IMR-90 (cell line): Measurements from ENCODE around the gene MAN1C1. TPM values are rescaled to one million over a fixed set of nuclear protein-coding genes. Genes with fewer than 3 reads are reported as not detected.

ENCODE experiments used
- ATAC-seq: fragments of 200-7000 bp; cut with Tn5 transposase; 2 replicates; pipeline ENCODE4 v1.9.1; 2020; ENCODE audit warnings: low read depth, mild to moderate bottlenecking, moderate library complexity
- BruUV-seq: library from RNA; stranded (reverse); fragments of 400-500 nt; replicated peaks from 2 replicates; lab custom pipeline; 2021; lab: Mats Ljungman, UMichigan
- CTCF ChIA-PET: fragments of 300-600 bp; formaldehyde crosslinking; extraction: SDS; loops from one replicate; lab custom pipeline; 2021; ENCODE audit warnings: antibody characterized with exemption; lab: Yijun Ruan, JAX
- POLR2A ChIA-PET: fragments of 300-600 bp; sonication (Branson Sonifier 250); formaldehyde crosslinking; loops from one replicate; lab custom pipeline; 2022; ENCODE audit warnings: antibody characterized with exemption; ENCODE audit not compliant: unreplicated experiment; lab: Charles Lee
- DNase-seq: peaks from one replicate; pipeline ENCODE4 v3.0.0; 2013
- H2AFZ ChIP-seq: replicated peaks from 2 replicates; pipeline ENCODE3; 2013; ENCODE audit warnings: low read length, mild to moderate bottlenecking; ENCODE audit not compliant: poor library complexity
- H2AK5ac ChIP-seq: 2 replicates; pipeline ENCODE4 v1.6.1; 2013; ENCODE audit warnings: low read depth, low read length, inconsistent platforms
- H2AK9ac ChIP-seq: replicated peaks from 2 replicates; pipeline ENCODE3; 2013; ENCODE audit warnings: mild to moderate bottlenecking, low read depth, low read length, moderate library complexity; ENCODE audit not compliant: poor library complexity
- H2BK120ac ChIP-seq: 2 replicates; pipeline ENCODE4 v1.6.1; 2013; ENCODE audit warnings: low read depth, low read length, inconsistent platforms
- H2BK15ac ChIP-seq: 3 replicates; pipeline ENCODE4 v1.6.1; 2013; ENCODE audit warnings: low read depth, low read length, inconsistent platforms
- H2BK20ac ChIP-seq: 2 replicates; pipeline ENCODE4 v1.6.1; 2013; ENCODE audit warnings: low read depth, mild to moderate bottlenecking, inconsistent platforms, low read length, moderate library complexity
- H2BK5ac ChIP-seq: 2 replicates; pipeline ENCODE4 v1.6.1; 2013; ENCODE audit warnings: mild to moderate bottlenecking, low read depth, low read length, inconsistent platforms; ENCODE audit not compliant: poor library complexity, severe bottlenecking
- H3K14ac ChIP-seq: replicated peaks from 2 replicates; pipeline ENCODE4 v1.6.1; 2013; ENCODE audit warnings: low read depth, low read length, inconsistent platforms
- H3K18ac ChIP-seq: 2 replicates; pipeline ENCODE4 v1.6.1; 2013; ENCODE audit warnings: low read depth, low read length, control low read depth
- H3K23ac ChIP-seq: 2 replicates; pipeline ENCODE4 v1.6.1; 2013; ENCODE audit warnings: low read depth, low read length, inconsistent platforms
- H3K27ac ChIP-seq: 2 replicates; pipeline ENCODE4 v1.5.1; 2013; ENCODE audit warnings: mild to moderate bottlenecking, control low read depth, low read length; ENCODE audit not compliant: insufficient read depth
- H3K27me3 ChIP-seq: 2 replicates; pipeline ENCODE4 v1.6.1; 2013; ENCODE audit warnings: low read length; ENCODE audit not compliant: control insufficient read depth, insufficient read depth
- H3K36me3 ChIP-seq: 2 replicates; pipeline ENCODE4 v1.6.1; 2013; ENCODE audit warnings: low read length, mixed read lengths; ENCODE audit not compliant: control insufficient read depth, insufficient read depth
- H3K4ac ChIP-seq: 2 replicates; pipeline ENCODE4 v1.6.1; 2013; ENCODE audit warnings: low read depth, low read length, inconsistent platforms
- H3K4me1 ChIP-seq: 2 replicates; pipeline ENCODE4 v1.6.1; 2013; ENCODE audit warnings: low read length, mixed read lengths; ENCODE audit not compliant: control insufficient read depth, insufficient read depth
- H3K4me2 ChIP-seq: 2 replicates; pipeline ENCODE4 v1.6.1; 2013; ENCODE audit warnings: low read depth, mild to moderate bottlenecking, control low read depth, low read length, moderate library complexity
- H3K4me3 ChIP-seq: 2 replicates; pipeline ENCODE4 v1.5.1; 2013; ENCODE audit warnings: low read depth, mild to moderate bottlenecking, control low read depth, low read length, moderate library complexity; ENCODE audit not compliant: insufficient read depth
- H3K56ac ChIP-seq: 2 replicates; pipeline ENCODE4 v1.6.1; 2013; ENCODE audit warnings: low read length, inconsistent platforms; ENCODE audit not compliant: insufficient read depth; ENCODE audit errors: extremely low read depth
- H3K79me1 ChIP-seq, 2 experiments: 2 replicates each; pipeline ENCODE4 v1.6.1; 2013; ENCODE audit warnings: low read length in 2 of 2, inconsistent platforms in 1 of 2, low read depth in 1 of 2
- H3K9ac ChIP-seq: 2 replicates; pipeline ENCODE4 v1.6.1; 2013; ENCODE audit warnings: low read depth, low read length, control low read depth
- H3K9me1 ChIP-seq: 2 replicates; pipeline ENCODE4 v1.6.1; 2013; ENCODE audit warnings: low read length, inconsistent platforms; ENCODE audit not compliant: insufficient read depth
- H3K9me3 ChIP-seq: 2 replicates; pipeline ENCODE4 v1.6.1; 2013; ENCODE audit warnings: low read length; ENCODE audit not compliant: control insufficient read depth, insufficient read depth
- H4K20me1 ChIP-seq: 2 replicates; pipeline ENCODE4 v1.6.1; 2013; ENCODE audit warnings: low read length, inconsistent platforms; ENCODE audit not compliant: insufficient read depth
- H4K5ac ChIP-seq: 2 replicates; pipeline ENCODE4 v1.6.1; 2013; ENCODE audit warnings: mild to moderate bottlenecking, low read depth, low read length, control low read depth
- H4K8ac ChIP-seq, 2 experiments: 2 replicates each; pipeline ENCODE4 v1.6.1; 2013; ENCODE audit warnings: low read depth in 2 of 2, low read length in 2 of 2, control low read depth in 1 of 2, inconsistent platforms in 1 of 2
- H4K91ac ChIP-seq: 2 replicates; pipeline ENCODE4 v1.6.1; 2013; ENCODE audit warnings: low read depth, low read length, inconsistent platforms; ENCODE audit not compliant: insufficient read depth
- FOS ChIP-seq: fragments of 150-350 bp; IDR thresholded peaks from 2 replicates; pipeline ENCODE4 v1.6.1; 2016; ENCODE audit warnings: low read depth, low read length
- WGBS, 2 experiments: methylation state at CpG; one replicate each; pipeline versions ENCODE4 v1.1.5 to v1.1.7; 2013; ENCODE audit warnings: missing lambda C conversion rate in 2 of 2; ENCODE audit not compliant: insufficient read length in 1 of 2; ENCODE audit errors: extremely low coverage in 2 of 2; 5-methylcytosine and 5-hydroxymethylcytosine counted together
- dilution Hi-C: fragments of 300-500 bp; cut with HindIII; formaldehyde crosslinking; loops from one replicate; pipeline ENCODE4 v1.14.3; 2018; ENCODE audit warnings: low sequenced_read_pairs; ENCODE audit not compliant: unreplicated experiment
- in situ Hi-C: fragments of 300-500 bp; cut with MboI; formaldehyde crosslinking; loops from 3 replicates; pipeline ENCODE4 v1.14.3; 2019; ENCODE audit warnings: low sequenced_read_pairs, inconsistent platforms, mixed read lengths
- intact Hi-C: fragments of 100-400 bp; cut with micrococcal nuclease; formaldehyde crosslinking; loops from 2 replicates; pipeline ENCODE4 v1.10.0; 2022
- polyA plus RNA-seq, 3 experiments: library from polyadenylated mRNA; depleted of rRNA; stranded (reverse); fragments of >200 nt; gene quantifications; 2 replicates each; pipeline ENCODE4 v1.2.3, GENCODE V29; 2012; ENCODE audit warnings: low replicate concordance in 1 of 3
- total RNA-seq: library from RNA; depleted of rRNA; stranded (reverse); fragments of >200 nt; gene quantifications from 2 replicates; pipeline ENCODE4 v1.2.3, GENCODE V29; 2012

Gene MAN1C1
- total and polyA plus RNA-seq, 2 of the 4 experiments (the other 2 are of a cell fraction): 3.2 to 11.3 TPM

GRCh38 chr1:25614501-25615171, 2.0 kb upstream of the MAN1C1 start:
- DNase-seq: no peak
- Histone ChIP-seq H3K27me3 (peaks cover 22% of the 10 kb centered on the region), H3K4me2 (no peak overlapping the region), H3K14ac (no peak overlapping the region), H3K36me3 (no peaks in the 10 kb centered on the region), H4K20me1 (peaks cover 9% of the 10 kb centered on the region; the same call in 1 of the 2 replicates), H3K9me1 (no peaks in the 10 kb centered on the region), H4K8ac (no peak overlapping the region), H3K18ac (no peak overlapping the region), H2BK20ac (no peak overlapping the region), H4K91ac (no peak overlapping the region), H3K27ac (no peak overlapping the region), H2BK120ac (no peak overlapping the region), H2BK15ac (no peak overlapping the region), H3K4me1 (peaks cover 5% of the 10 kb centered on the region; the same call in 1 of the 2 replicates), H2AFZ (no peak overlapping the region), H3K9me3 (no peaks in the 10 kb centered on the region), H3K4me3 (no peak overlapping the region), H3K9ac (no peak overlapping the region), H3K79me1 (peaks cover 0 to 6% of the 10 kb centered on the region in 2 experiments; a peak in 2 of 4 replicates), H2AK5ac (no peak overlapping the region; the same call in 1 of the 2 replicates), H3K23ac (no peak overlapping the region), H4K5ac (no peak overlapping the region), H3K4ac (no peak overlapping the region), H3K56ac (no peak overlapping the region), H2BK5ac (no peak overlapping the region), H2AK9ac (no peak overlapping the region)
- intact Hi-C loops: loop anchor here (5.0 kb wide), 1 partner anchor 53 kb away; no protein-coding TSS in a partner anchor
- WGBS, 2 experiments: 60% methylated on average over 1 of the region's 4 CpGs; no CpG with 5 or more reads in 1 of the 2 experiments
- no TSS peak for BruUV-seq
- TF ChIP-seq FOS: no peak
- POLR2A ChIA-PET: no interaction called here
- dilution Hi-C loops: no loop called here
- in situ Hi-C loops: loop anchor here (5.0 kb wide), 1 partner anchor 178 kb away; no protein-coding TSS in a partner anchor
- CTCF ChIA-PET: no interaction called here
- ATAC-seq: no peak
